Endothelial cell (in vitro differentiated cells): ENCODE measurements around the gene TRDN. TPM values are rescaled to one million over a fixed set of nuclear protein-coding genes. Genes with fewer than 3 reads are reported as not detected.

Experiments
- DNase-seq: peaks from one replicate; pipeline ENCODE4 v3.0.0; 2021; ENCODE audit warnings: low spot score
- H3K27ac Mint-ChIP-seq: one replicate; pipeline ENCODE4 v1.8.0; 2021; ENCODE audit warnings: mixed read lengths, inconsistent platforms; ENCODE audit not compliant: unreplicated experiment
- H3K27me3 Mint-ChIP-seq: one replicate; pipeline ENCODE4 v1.8.0; 2021; ENCODE audit warnings: mild to moderate bottlenecking, moderate library complexity, mixed read lengths, inconsistent platforms; ENCODE audit not compliant: unreplicated experiment
- H3K36me3 Mint-ChIP-seq: one replicate; pipeline ENCODE4 v1.8.0; 2021; ENCODE audit warnings: mild to moderate bottlenecking, low read depth, mixed read lengths, inconsistent platforms; ENCODE audit not compliant: unreplicated experiment
- H3K4me1 Mint-ChIP-seq: one replicate; pipeline ENCODE4 v1.8.0; 2021; ENCODE audit warnings: mild to moderate bottlenecking, mixed read lengths, inconsistent platforms; ENCODE audit not compliant: unreplicated experiment
- H3K4me3 Mint-ChIP-seq: one replicate; pipeline ENCODE4 v1.8.0; 2021; ENCODE audit warnings: mild to moderate bottlenecking, mixed read lengths, inconsistent platforms; ENCODE audit not compliant: unreplicated experiment
- H3K9me3 Mint-ChIP-seq: one replicate; pipeline ENCODE4 v1.8.0; 2021; ENCODE audit warnings: mixed read lengths, inconsistent platforms; ENCODE audit not compliant: unreplicated experiment
- CTCF ChIP-seq: fragments of 200-600 bp; sonication (generic); IDR thresholded peaks from one replicate; pipeline ENCODE4 v1.5.0; 2021; ENCODE audit warnings: antibody characterized with exemption; ENCODE audit not compliant: unreplicated experiment
- total RNA-seq: library from RNA; stranded (reverse); fragmentation: NEBNext Ultra II Directional; extraction: Animal tissue kit (Norgen Biotek cat#: 25700); gene quantifications from one replicate; pipeline ENCODE4 v1.2.1, GENCODE V29; 2021; ENCODE audit not compliant: unreplicated experiment

The TRDN gene
- total RNA-seq, 1 donor from 2014 or later, result 9.1 TPM

- Mint-ChIP-seq H3K36me3 (no peaks in the 10 kb centered on the region), H3K4me3 (no peak overlapping the region), H3K4me1 (peaks cover 3% of the 10 kb centered on the region), H3K27me3 (peaks cover 1% of the 10 kb centered on the region), H3K9me3 (no peaks in the 10 kb centered on the region), H3K27ac (no peak overlapping the region)
- no peak for DNase-seq
- TF ChIP-seq CTCF, result no peak
Observed at GRCh38 chr6:123224077-123224476, 412.7 kb downstream of the TRDN start.

- Mint-ChIP-seq H3K9me3 (no peaks in the 10 kb centered on the region), H3K4me3 (no peak overlapping the region), H3K27me3 (peaks cover 1% of the 10 kb centered on the region), H3K36me3 (no peaks in the 10 kb centered on the region), H3K4me1 (peaks cover 3% of the 10 kb centered on the region), H3K27ac (peak overlapping the region; percentile 54)
- DNase-seq, result no peak
- no peak for TF ChIP-seq CTCF
Observed at GRCh38 chr6:123223461-123223860, 413.3 kb downstream of the TRDN start.

GRCh38 chr6:123215211-123215610, 421.5 kb downstream of the TRDN start:
- Mint-ChIP-seq H3K4me1 (no peaks in the 10 kb centered on the region), H3K4me3 (no peak overlapping the region), H3K36me3 (no peaks in the 10 kb centered on the region), H3K27me3 (no peaks in the 10 kb centered on the region), H3K27ac (no peak overlapping the region), H3K9me3 (no peaks in the 10 kb centered on the region)
- TF ChIP-seq CTCF, result no peak
- no peak for DNase-seq

- no peaks in the 10 kb centered on the region for H3K9me3 Mint-ChIP-seq
- H3K4me3 Mint-ChIP-seq, result no peak overlapping the region
- H3K27me3 Mint-ChIP-seq, result no peaks in the 10 kb centered on the region
- no peaks in the 10 kb centered on the region for H3K4me1 Mint-ChIP-seq
- no peak for TF ChIP-seq CTCF
- no peaks in the 10 kb centered on the region for H3K36me3 Mint-ChIP-seq
- DNase-seq, result no peak
- no peak overlapping the region for H3K27ac Mint-ChIP-seq
Observed at GRCh38 chr6:123214433-123214832, 422.3 kb downstream of the TRDN start.

GRCh38 chr6:123213921-123214320, 422.8 kb downstream of the TRDN start:
- Mint-ChIP-seq H3K27me3 (no peaks in the 10 kb centered on the region), H3K4me1 (no peaks in the 10 kb centered on the region), H3K9me3 (no peaks in the 10 kb centered on the region), H3K36me3 (no peaks in the 10 kb centered on the region), H3K4me3 (no peak overlapping the region), H3K27ac (no peak overlapping the region)
- DNase-seq, result no peak
- TF ChIP-seq CTCF, result no peak
